PC-3 (cell line): ENCODE measurements around the gene SUCO.

Source experiments
- CTCF ChIP-seq: fragments of 300-600 bp; sonication (generic); conservative IDR thresholded peaks from 2 replicates; pipeline ENCODE4 v1.5.1; 2017; ENCODE audit warnings: antibody characterized with exemption, low read depth, mild to moderate bottlenecking, low read length
- EZH2 ChIP-seq: fragments of 300-600 bp; sonication (generic); IDR thresholded peaks from one replicate; pipeline ENCODE4 v1.6.1; 2017; ENCODE audit warnings: antibody characterized with exemption, mild to moderate bottlenecking, low read length; ENCODE audit not compliant: unreplicated experiment
- EZH2phosphoT487 ChIP-seq: fragments of 300-600 bp; sonication (generic); IDR thresholded peaks from 2 replicates; pipeline ENCODE4 v1.6.1; 2018; ENCODE audit warnings: mild to moderate bottlenecking, antibody characterized with exemption, low read length, borderline replicate concordance

GRCh38 chr1:172532183-172532699, 709 bp upstream of the SUCO start:
- TF ChIP-seq CTCF (no peak), EZH2 (no peak), EZH2phosphoT487 (no peak)
